ENCODE measurements around the gene MRPL23.

Gene MRPL23

DNA sequence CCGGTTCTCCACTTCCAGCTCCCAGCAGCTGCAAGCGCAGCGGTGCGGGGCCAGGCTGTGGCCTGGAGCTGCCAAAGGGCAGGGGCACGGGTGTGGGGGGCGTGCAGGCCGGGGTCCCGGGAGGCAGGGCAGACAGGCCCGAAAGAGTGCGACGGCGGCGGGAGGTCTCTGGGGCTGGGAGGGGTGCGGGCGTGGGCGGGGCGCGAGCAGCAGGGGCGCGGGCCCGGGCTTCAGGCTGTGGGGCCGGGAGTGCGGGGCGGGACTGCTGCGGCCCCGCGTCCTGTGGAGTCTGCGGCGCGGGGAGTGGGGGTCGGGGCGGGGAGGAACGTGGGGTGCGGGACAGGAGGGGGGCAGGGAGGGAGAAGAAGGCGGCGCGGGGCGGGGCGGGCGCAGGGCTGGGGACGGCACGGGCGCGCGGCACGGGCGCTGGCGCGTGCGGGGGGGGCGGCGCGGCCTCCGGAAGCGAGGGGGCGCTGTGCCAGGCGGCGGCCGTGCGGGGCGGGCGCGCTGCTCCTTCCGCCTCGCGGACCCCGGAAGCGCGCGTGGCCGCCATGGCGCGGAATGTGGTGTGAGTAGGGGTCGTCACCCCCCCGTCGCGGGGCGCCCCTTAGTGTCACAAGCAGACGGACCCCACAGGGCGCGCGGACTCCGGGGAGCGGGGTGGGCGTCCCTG lies at the start of gene MRPL23:
Gene MRPL23, plus strand, starts transcription at position 521 of the 673 bp plus-strand sequence. Its CDS starts 31 bp downstream, at position 552.
- no peak for DNase-seq (ENCODE audit: low spot score)

DNA sequence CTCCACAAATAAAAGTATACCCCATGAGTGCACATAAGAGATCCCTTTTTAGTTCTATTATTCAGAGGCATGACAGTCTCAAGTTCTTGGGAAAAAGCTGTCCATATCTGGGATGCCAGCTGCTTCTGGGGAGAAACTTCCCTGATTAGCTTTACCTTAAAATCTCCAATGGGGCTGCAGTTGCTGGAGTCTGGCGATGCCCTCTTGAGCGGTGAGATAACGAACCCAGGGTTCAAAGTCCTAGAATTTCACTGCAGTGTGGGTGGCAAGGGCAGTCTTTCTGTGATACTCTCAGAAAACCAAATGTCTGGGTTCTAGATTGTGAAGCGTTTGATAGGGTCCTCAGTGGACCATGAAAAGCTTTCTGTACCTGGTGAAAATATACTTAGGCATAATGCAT lies 48.0 kb upstream of the MRPL23 start:
- no peak for DNase-seq (ENCODE audit: low spot score)

DNA sequence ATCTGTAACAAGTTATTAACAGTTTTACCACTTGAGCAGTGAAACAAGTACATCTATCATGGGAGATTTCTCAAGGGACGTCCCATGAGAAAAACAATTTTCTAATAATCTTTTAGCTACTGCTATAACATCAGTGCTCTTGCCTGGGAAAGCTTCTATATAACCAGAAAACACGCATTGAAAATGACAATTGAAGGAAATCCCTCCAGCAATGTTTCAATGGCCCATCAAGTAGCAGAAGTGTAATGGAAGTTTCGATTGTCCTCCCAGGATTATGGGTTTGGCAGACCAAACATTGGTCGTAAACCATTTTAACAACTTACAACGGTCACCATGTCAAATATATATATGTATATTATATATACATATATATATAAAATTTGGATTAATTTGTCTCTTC lies 47.4 kb upstream of the MRPL23 start:
- no peak for DNase-seq (ENCODE audit: low spot score)

DNA sequence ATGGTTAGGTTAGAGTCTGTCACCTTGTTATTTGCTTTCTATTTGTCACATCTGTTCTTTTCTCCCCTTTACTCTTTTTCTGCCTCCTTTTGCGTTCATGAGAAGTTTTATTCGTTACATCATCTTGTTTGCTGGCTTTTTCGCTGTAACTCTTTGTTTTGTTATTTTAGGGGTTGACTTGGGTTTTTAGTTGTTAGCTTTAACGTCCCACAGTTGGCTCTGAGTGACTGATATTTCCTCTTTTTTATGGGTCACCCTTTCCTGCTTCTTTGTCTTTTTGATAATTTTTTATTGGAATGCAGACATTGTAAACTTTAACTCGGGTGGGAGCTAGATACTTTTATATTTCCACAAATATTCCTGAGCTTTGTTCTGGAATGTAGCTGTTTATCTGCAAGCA lies 41.0 kb upstream of the MRPL23 start:
- DNase-seq (ENCODE audit: low spot score) = no peak

DNA sequence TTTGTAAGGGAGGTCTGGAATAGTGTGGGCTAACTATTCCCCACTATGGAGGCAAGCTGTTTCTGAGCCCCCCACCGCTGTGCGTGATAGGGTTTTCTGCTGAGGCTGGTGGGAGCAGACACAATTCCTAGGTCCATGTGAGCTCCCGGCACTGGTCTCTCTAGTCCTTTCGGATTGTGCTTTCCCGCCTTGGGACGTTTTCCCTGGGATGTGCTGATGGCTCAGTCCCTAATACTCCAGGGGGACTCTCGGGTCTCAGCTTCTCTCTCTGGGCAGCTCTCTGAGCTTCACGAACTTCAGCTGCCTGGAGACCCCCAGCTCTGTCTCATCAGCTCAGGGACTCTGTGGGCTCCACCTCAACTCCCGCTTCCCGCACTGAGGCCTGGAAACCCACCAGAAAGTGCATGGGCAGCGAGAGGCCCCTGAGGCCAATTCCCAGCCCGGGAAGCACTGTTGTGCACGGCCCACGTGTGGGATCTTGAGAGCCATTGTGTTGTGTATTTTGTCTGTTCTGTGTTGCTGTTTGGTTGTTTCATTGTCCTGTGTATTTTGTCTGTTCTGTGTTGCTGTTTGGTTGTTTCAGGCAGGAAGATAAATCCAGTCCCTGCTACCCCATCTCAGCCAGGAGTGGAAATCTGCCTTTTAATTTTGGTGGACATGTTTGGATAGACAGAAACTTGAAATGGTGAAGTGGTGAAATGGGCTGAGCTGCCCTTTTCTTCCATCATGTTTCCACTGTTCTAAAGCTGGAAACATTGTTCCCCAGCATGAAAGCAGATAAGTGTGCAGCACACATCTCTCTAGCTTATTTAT lies 40.3 kb upstream of the MRPL23 start:
- DNase-seq (ENCODE audit: low spot score) = no peak

DNA sequence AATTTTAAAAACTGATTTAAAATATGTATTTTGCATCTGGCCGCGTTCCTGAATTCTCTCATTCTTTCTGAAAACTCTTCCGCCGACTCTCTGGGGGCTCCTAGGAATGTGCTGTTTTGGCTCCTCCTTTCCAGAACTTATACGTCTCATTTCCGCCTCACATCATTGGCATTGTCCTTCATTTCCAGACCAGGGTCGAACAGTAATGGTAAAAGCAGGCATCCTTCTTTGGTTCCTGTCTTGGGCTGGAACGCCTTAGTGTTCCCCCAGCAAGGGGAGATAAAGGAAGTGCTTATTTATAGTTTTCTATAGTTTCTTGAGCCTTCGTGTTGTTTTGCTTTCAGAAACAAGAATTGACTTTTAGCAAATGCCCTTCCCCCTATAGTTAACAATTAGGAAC lies 38.5 kb upstream of the MRPL23 start:
- DNase-seq (ENCODE audit: low spot score) = no peak

DNA sequence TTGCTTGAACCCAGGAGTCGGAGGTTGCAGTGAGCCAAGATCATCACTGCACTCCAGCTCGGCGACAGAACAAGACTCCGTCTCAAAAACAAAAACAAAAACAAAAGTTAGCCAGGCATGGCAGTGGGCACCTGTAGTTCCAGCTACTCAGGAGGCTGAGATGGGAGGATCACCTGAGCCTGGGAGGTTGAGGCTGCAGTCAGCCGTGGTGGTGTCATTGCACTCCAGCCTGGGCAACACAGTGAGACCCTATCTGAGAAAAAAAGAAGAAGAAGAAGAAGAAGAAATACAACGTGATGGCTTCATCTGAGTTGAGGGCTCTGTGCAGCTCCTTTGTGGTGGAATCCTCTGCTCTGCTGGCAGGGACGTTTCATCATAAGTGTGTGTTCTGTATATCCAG lies 37.6 kb upstream of the MRPL23 start:
- no peak for DNase-seq (ENCODE audit: low spot score)

DNA sequence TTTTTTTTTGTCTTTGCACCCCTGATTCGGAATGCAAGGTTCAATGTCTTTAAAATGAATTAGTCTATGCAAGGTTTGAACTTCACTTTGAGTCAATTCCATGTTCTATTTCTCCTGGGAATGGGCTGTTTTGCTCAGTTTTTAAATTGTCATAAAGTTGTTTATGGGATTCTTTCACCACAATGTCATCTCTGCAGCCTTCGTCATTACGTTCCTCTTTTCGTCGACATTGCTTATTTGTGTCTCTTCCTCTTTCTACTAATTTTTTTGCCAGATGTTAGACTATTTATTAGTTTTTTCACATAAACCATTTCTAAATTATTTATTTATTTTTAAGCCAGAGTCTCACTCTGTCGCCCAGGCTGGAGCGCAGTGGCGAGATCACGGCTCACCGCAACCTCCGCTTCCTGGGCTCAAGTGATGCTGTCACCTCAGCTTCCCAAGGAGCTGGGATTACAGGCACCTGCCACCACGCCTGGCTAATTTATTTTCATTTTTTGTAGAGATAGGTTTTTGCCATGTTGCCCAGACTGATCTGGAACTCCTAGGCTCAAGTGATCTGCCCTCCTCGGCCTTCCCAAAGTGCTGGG lies 34.7 kb upstream of the MRPL23 start:
- DNase-seq (ENCODE audit: low spot score) = no peak

DNA sequence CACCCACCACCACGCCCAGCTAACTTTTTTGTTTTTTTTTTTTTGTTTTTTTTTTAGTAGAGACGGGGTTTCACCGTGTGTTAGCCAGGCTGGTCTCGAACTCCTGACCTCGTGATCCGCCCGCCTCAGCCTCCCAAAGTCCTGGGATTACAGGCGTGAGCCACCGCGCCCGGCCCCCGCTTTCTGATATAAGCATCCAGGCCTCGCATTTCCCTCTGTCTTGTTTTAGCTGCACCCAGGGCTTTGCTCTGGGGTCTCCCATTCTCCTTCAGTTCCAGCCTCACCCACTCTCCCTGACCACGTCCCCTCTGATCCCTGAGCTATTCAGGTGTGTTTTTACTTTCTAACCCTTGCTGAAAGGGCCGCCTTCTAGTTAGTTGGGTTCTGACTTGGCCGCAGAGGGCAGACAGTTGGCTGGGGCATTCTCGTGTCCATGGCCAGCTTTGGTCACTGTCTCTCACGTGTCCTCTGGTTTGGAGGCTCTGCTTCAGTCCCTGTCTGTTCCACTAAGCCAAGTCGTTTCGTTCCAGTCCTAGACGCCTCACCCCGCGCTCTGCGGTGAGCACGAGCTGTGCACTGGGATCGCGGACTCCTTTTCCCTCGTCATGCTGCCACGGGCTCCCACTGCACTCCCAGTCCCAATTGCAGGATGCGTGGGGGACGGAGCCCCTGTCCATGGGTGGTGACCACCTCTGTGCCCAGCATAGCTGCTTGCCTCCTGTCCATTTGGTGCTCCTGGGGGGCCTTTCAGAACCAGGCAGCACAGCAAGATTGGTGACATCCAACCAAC lies 33.7 kb upstream of the MRPL23 start:
- no peak for DNase-seq (ENCODE audit: low spot score)

DNA sequence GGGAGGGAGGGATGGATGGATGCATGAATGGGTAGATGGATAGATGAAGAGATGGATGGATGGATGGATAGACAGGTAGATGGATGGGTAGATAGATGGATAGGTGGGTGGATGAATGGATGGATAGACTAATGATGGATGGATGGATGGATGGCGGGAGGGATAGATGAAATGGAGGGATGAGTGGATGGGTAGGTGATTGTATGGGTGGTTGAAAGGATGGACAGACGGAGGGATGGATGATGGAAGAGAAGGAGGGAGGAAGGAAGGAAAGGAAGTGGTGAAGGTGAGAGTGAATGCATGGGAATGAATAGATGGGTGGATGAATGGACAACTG lies 31.4 kb upstream of the MRPL23 start:
- no peak for DNase-seq (ENCODE audit: low spot score)

DNA sequence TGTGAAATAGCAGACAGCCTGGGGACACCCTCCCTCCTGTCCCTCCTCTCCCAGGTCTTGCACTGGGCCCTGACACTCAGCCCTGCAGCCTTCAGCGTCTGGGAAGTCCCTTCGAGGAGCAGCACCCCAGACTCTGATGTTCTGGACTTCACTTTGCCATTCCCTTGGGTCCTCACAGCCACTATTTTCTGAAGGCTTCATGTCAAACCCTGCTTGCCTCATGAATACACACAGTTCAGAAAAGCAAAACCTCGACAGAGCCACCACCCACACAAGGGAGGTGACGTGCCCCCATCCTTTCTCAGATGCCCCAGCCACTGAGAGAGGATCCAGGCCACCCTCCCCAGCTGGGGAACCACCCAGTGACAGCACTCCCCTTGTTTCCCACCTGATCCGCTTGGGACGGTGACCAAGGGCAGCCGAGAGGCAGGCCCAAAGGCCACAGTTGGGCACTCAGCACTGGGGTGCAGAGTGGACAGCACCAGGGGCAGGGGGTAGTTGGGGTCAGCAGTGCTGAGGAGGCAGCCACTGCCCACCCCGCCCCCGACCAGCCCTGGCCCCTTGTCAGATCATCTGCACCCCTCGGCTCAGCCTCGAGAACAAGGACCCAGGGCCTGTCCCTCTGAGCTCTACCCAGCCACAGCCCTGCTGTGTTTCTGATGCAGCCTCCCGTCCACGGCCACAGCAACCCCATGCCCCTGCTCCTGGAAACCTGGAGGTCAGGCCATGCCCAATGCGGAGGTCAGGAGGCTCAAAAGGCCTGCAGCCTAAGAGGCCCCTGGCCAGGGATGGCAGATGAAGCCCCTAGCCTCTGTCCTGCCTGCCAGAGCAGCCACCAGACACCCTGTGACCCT lies 30.8 kb upstream of the MRPL23 start:
- no peak for DNase-seq (ENCODE audit: low spot score)

DNA sequence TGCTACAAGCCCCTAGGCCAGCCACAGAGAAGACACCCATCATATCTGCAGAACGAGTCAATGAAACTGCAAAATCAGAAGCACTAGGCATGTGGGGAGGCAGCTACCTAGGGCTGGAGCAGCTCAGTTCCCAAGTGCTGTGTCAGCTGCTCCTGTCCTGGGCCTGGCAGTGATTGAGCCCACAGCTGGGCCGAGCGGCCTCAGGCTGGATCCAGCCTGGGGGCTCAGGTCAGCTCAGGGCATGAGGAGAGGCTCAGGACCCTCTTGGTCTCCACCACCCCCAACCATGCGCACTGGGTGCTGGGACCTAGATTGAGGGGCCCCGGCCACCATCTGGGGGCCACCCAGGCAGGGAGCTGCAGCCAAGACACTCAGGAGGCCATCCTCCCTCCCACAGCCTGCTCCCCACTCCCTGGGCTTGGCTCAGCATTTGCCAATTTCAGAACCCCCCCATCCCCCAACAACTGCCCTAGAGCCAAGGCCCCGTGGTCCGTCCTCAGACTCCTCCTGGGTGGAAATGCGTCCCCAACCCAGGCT lies 30.1 kb upstream of the MRPL23 start:
- DNase-seq (ENCODE audit: low spot score) = no peak

DNA sequence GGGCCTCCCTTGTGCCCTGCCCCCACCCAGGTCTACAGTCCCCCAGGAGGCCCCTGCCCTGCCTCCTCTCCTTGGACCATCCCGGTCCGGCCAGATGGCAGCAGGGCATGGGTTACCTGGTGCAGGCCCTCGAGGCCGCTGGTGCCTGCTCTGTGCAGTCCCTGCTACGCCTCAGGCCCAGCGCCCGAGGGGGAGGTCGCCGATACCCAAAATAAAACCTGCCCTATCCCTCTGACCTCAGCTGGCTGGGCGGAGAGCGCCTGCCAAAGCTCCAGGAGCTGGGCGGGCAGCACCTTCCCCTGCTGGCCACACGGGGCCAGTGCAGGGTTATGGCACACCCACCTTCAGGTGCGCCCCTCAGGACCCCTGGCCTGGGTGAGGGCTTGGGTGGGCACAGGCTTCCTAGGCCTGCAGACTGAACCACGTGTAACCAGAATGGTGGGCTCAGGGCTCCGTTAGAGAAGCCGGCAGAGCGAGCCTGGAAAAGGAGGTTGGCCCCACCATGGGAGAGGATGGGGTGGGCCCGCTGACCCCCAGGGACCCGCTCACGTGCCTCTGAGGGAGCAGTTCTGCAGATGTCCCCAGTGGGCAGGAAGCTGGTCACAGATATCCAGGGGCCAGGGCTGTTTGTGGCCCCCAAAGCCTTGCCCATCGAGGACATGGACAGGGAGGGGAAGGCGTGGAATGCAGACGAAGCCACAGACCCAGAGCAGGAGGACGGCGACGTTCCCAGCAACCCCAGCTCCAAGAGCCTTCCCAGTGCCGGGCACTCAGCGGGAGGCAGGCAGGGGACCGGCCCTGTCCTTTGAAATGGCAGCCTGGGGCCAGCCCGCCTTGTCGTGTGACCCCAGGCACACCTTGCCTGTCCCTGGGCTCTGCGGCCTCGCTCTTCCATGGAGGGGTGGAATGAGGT lies 29.4 kb upstream of the MRPL23 start:
- no peak for DNase-seq (ENCODE audit: low spot score)

DNA sequence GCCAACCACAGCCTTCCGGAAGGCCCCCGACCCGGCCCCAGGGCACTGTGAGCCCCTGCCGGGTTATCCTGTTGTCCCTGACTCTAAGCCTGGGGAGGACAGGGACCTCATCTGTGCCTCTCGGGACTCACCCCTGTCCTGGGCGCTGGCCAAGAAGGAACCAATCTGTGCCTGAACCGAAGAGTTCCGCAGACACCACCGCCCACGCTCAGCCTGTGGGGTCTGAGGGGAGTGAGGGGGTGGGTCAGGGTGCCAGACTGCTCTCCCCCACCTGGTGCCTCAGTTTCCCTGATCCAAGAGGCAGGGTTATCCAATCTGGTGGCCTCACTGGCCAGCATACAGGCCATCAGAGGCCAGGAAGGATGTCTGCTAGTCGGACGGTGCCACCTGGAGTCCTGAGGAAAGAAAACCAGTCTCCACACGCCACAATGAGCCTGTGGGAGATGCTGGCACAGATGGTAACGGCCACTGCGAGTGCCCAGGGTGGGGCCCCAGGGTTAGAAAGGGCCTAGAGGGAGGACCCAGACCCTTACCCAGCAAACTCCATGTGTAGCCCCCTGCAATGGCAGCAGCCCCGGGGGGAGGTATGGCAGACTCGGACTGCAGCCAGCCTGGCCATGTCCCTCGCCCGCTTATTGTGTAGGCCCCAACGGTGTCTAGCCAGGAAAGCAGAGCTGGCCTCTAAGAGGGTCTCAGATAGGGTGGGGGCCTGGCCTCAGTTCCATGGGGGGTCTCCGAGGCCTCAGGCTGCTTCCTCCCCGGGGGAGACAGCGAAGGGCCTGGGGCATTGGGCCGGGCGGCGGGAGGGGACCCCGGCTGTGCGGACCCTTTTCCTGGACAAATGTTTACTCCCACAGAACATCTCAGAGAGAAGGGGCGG lies 28.5 kb upstream of the MRPL23 start:
- no peak for DNase-seq (ENCODE audit: low spot score)

DNA sequence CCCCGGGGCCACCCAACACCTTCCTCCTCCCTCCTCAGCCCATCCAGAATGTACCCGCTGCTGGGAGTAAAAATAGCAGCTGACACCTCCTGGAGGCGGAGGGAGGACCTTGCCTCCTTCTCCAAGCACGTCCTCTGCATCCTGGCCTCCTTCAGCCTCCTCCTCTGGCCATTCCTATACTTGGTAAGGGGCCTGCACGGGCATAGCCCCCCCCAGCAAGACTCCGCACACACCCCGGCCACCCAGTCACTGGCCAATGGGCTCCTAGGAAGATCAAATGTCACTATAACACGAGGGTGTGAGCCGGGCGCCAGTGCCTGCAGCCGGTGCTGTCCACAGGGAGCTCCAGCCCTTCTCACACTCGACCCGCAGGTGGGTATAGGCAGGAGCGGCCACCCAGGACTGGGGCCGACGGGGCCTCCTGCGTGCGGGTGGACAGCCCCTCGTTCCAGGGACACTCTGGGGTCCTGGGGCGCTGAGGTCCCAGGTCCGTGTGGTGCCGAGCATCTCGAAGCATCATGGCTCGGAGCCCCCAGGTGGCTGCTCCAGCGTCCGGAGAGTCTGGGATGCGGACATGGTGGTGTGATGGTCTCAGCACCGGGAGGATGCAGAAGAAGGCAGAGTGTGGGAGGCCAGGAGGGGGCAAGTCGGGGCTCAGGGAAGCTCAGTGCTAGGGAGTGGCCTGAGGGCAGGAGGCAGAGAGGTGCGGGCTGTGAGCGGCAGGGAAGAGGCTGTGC lies 27.6 kb upstream of the MRPL23 start, which contains the start of gene TNNT3:
Gene TNNT3, plus strand, starts transcription at position 313 of the 737 bp plus-strand sequence. CDS start 3,172 bp downstream, outside the sequence.
- no peak for DNase-seq (ENCODE audit: low spot score)

DNA sequence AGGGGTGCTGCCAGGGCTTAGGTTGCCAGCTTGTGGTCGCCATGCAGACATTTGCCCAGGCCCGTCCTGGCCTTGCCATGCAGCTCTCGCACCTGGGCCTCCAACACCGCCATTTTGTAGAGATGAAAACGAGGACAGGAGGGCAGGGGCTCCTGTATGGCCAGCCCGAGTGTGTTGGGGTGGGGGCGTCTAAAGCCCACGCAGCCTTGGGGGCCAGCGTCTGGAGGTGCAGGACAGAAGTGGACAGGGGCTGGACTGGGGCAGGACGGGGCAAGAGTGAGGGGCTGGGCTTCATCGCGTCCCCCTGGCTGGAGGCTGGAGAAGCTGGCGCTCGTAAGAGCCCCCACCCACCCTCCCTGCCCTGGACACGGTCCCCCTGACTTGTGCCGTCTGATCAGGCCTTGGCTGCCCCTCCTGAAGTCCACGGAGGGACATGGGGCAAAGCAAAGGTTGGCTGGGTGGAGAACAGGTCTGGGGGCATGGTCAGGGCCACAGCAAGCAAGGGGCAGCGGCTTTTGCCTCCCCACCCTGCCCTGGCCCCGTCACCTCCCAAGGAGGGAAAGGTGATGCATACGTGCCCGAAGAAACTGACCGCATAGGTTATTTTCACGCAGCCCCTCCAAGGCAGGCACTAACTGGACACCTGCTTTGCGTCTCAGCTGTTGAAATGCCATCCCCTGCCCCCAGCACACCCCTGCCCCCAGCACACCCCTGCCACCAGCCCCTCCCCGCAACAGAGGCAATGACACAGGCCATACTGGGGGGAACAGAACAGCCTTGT lies 26.8 kb upstream of the MRPL23 start:
- DNase-seq (ENCODE audit: low spot score) = no peak

DNA sequence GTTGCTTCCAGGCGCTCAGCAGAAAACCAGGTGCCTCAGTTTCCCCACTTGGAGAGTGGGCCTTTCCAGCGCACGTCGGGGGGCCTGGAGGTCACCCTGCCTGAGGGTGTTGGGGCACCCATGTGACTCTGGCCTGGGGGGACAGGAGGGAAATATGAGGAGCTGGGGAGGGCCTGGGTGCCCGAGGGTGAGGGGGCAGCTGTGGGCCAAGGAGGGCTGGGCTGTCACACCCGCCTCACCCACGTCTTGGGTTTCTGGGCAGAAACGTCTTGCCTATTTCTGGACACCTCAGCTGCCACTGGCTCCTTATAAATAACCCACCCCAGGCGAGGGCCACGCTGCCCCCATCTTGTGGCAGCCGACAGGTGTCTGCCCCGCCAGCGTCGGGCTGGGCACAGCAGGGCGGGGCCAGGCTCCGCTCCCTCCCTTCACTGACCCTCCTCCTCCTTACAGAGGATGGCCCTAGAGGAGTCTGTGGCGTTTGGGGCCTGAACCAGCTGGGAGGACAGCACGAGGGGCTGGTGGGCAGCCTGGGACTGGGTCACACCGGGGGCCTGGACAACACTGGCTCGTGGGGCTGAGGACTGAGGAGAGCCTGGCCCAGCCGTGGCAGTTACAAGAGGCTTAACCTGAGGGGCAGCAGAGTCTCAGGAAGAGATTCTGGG lies 26.1 kb upstream of the MRPL23 start:
- no peak for DNase-seq (ENCODE audit: low spot score)
